Measurements from ENCODE around the gene COX4I2. TPM values are rescaled to one million over a fixed set of nuclear protein-coding genes. Genes with fewer than 3 reads are reported as not detected.

The COX4I2 gene
- total RNA-seq, 1 donor from 2014 or later, result not detected

- TF ChIP-seq, protein P1, sequence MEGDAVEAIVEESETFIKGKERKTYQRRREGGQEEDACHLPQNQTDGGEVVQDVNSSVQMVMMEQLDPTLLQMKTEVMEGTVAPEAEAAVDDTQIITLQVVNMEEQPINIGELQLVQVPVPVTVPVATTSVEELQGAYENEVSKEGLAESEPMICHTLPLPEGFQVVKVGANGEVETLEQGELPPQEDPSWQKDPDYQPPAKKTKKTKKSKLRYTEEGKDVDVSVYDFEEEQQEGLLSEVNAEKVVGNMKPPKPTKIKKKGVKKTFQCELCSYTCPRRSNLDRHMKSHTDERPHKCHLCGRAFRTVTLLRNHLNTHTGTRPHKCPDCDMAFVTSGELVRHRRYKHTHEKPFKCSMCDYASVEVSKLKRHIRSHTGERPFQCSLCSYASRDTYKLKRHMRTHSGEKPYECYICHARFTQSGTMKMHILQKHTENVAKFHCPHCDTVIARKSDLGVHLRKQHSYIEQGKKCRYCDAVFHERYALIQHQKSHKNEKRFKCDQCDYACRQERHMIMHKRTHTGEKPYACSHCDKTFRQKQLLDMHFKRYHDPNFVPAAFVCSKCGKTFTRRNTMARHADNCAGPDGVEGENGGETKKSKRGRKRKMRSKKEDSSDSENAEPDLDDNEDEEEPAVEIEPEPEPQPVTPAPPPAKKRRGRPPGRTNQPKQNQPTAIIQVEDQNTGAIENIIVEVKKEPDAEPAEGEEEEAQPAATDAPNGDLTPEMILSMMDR (IDR thresholded peaks at IDR 0.05), result no peak
- Mint-ChIP-seq H3K9me3 (no peaks in the 10 kb centered on the region), H3K27ac (no peak overlapping the region), H3K36me3 (ENCODE audit: low read depth) (no peaks in the 10 kb centered on the region), H3K4me3 (no peak overlapping the region), H3K27me3 (peaks cover 4% of the 10 kb centered on the region), H3K4me1 (peaks cover under 1% of the 10 kb centered on the region)
- CTCF ChIA-PET, result interaction anchor here (0.5 to 1.3 kb wide), 2 partner anchors 18 to 35 kb away, joined by 4 read pairs; no protein-coding TSS in a partner anchor
- DNase-seq (no peak), ATAC-seq (ENCODE audit: low read depth) (no peak)
- intact Hi-C loops (cut with micrococcal nuclease), result no loop called here
- POLR2A ChIA-PET, result interaction anchor here (0.7 kb wide), 1 partner anchor 126 kb away, joined by 6 read pairs; no protein-coding TSS in a partner anchor
These were observed 40.2 kb upstream of the COX4I2 start for GRCh38 chr20:31597481-31597855.

DNA sequence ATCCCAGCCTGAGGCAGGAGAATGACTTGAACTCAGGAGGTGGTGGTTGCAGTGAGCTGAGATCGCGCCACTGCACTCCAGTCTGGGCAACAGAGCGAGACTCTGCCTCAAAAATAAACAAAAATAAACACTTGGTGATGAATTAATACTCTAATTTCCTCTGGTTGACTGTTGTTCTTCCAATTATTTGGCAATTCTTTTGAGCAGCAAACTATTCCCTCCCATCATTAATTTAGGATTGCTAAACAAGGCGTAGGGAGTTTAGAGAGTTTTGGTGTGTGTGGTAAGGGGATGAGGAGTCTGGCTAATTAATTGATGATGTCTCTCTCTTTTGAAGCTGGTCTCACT is 35.3 kb upstream of the COX4I2 start:
- Mint-ChIP-seq H3K4me1 (peaks cover 30% of the 10 kb centered on the region), H3K4me3 (peak overlapping the region; percentile 68), H3K27me3 (peaks cover 29% of the 10 kb centered on the region), H3K27ac (no peak overlapping the region), H3K36me3 (ENCODE audit: low read depth) (peaks cover 3% of the 10 kb centered on the region), H3K9me3 (no peaks in the 10 kb centered on the region)
- POLR2A ChIA-PET, result interaction anchor here (0.6 to 1.2 kb wide), 3 partner anchors 36 to 266 kb away, joined by 3 to 4 read pairs (median 4); no protein-coding TSS in a partner anchor
- intact Hi-C loops (cut with micrococcal nuclease), result no loop called here
- ATAC-seq (ENCODE audit: low read depth), result no peak
- TF ChIP-seq, protein P1 (IDR thresholded peaks at IDR 0.05), result no peak
- CTCF ChIA-PET, result interaction anchor here (0.6 to 3.4 kb wide), 3 partner anchors 10 to 33 kb away, joined by 3 to 36 read pairs (median 5); no protein-coding TSS in a partner anchor
- no peak for DNase-seq

DNA sequence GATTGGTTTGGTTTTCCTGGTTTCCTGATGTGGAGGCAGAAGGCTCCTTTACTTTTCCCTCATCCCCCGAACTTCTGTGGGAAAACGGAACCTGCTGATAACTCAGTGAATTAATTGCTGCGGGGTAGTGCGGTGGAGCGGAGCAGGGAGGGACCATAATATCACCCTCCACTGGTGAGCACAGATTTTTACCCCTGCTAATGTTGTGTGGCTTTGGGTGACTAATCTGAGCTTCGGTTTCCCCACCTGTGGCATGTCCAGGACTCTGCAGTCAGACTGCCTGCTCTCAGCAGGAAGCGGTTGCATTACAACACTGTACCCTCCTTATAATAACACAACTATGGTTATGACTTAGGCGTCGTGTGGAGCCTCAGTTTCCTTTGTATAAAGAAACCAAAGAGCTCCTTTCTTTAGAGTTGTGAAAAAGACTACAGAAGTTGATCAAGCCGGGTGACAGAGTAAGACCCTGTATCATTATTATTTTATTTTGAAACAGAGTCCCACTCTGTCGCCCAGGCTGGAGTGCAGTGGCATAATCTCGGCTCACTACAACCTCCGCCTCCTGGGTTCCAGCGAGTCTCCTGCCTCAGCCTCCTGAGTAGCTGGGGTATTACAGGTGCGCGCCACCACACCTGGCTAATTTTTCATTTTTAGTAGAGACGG is 34.8 kb upstream of the COX4I2 start:
- Mint-ChIP-seq H3K9me3 (no peaks in the 10 kb centered on the region), H3K27me3 (peaks cover 32% of the 10 kb centered on the region), H3K36me3 (ENCODE audit: low read depth) (peaks cover 3% of the 10 kb centered on the region), H3K27ac (peak overlapping the region; percentile 52), H3K4me3 (peak overlapping the region; percentile 68), H3K4me1 (peaks cover 30% of the 10 kb centered on the region)
- ATAC-seq (ENCODE audit: low read depth) (peak; percentile 28), DNase-seq (no peak)
- POLR2A ChIA-PET, result interaction anchor here (0.6 to 1.2 kb wide), 3 partner anchors 36 to 266 kb away, joined by 3 to 4 read pairs (median 4); no protein-coding TSS in a partner anchor
- TF ChIP-seq, protein P1 (IDR thresholded peaks at IDR 0.05), result no peak
- CTCF ChIA-PET, result interaction anchor here (0.6 to 3.4 kb wide), 4 partner anchors 10 to 46 kb away, joined by 3 to 36 read pairs (median 4); no protein-coding TSS in a partner anchor
- intact Hi-C loops (cut with micrococcal nuclease), result no loop called here

DNA sequence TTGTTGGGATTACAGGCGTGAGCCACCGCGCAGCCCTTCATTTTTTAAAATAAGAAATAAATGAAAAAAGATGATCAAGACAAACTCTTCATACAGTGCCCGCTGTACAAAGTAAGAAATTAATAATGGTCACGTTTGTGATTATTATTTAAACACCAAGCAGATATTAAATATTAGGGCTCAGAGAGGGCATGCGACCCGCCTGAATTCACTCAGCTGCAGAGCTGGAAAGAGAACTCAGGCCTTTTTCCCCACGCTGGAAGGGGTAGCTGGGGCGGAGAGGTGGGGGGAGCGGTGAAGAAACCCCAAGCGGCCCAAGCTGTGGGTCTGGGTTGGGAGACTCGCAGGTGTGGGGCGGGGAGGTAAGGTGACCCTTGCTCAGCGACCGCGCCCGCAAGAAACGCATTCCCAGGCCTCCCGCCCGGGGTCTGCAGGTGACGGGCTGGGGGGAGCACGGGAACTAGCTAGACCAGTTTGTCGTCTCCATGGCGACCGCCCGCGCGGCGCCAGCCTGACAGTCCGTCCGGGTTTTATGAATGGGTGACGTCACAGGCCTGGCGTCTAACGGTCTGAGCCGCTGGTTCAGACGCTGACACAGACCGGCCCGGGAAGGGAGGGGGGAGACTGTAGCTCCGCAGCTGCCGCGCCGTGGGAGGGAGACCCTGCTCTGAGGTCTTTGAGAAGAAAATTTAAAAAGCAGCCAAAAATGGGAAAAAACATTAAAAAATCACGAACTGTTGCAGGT is 33.7 kb upstream of the COX4I2 start:
- ATAC-seq (ENCODE audit: low read depth) (peak; percentile 58), DNase-seq (peak; percentile 69)
- ChIA-PET CTCF (interaction anchor here (0.9 to 3.4 kb wide), 5 partner anchors 9 to 47 kb away, joined by 3 to 36 read pairs (median 4); no protein-coding TSS in a partner anchor), POLR2A (interaction anchor here (0.5 to 1.6 kb wide), 4 partner anchors 14 to 34 kb away, joined by 3 to 15 read pairs (median 6); no protein-coding TSS in a partner anchor)
- H3K4me3 Mint-ChIP-seq, result peak overlapping the region; percentile 97
- H3K4me1 Mint-ChIP-seq, result peaks cover 30% of the 10 kb centered on the region
- TF ChIP-seq, protein P1 (IDR thresholded peaks at IDR 0.05), result no peak
- intact Hi-C loops (cut with micrococcal nuclease), result loop anchor here (2.0 kb wide), 4 partner anchors 15 to 119 kb away; partner anchors contain the start of genes BCL2L1 and HM13
- H3K27ac Mint-ChIP-seq, result peak overlapping the region; percentile 18
- H3K36me3 Mint-ChIP-seq (ENCODE audit: low read depth), result peaks cover 3% of the 10 kb centered on the region
- no peaks in the 10 kb centered on the region for H3K9me3 Mint-ChIP-seq
- peaks cover 39% of the 10 kb centered on the region for H3K27me3 Mint-ChIP-seq

All from activated B cell treated with CpG ODN at 0.5 μM for 24 hours (primary cell).